DOHH2 (cell line): ENCODE measurements around the gene RNASE9.

Experiments used
- H3F3A ChIP-seq: fragments of 200-600 bp; sonication (generic), shearing (Covaris generic); 2 replicates; pipeline ENCODE4 v1.6.0; 2016; ENCODE audit warnings: antibody characterized with exemption, mild to moderate bottlenecking; ENCODE audit not compliant: control insufficient read depth, insufficient read depth
- H3K27ac ChIP-seq: fragments of 200-600 bp; sonication (generic); 2 replicates; pipeline ENCODE4 v1.5.1; 2014; ENCODE audit warnings: low read depth, mild to moderate bottlenecking, low read length, moderate library complexity
- H3K27me3 ChIP-seq: fragments of 200-600 bp; sonication (generic); 2 replicates; pipeline ENCODE4 v1.6.1; 2014; ENCODE audit warnings: mild to moderate bottlenecking, low read length, mixed read lengths; ENCODE audit not compliant: control insufficient read depth
- H3K36me3 ChIP-seq: fragments of 200-600 bp; sonication (generic); 2 replicates; pipeline ENCODE4 v1.6.1; 2014; ENCODE audit warnings: mild to moderate bottlenecking, low read length, moderate library complexity, mixed read lengths; ENCODE audit not compliant: control insufficient read depth
- H3K4me1 ChIP-seq: fragments of 200-600 bp; sonication (generic); 2 replicates; pipeline ENCODE4 v1.6.1; 2014; ENCODE audit warnings: mild to moderate bottlenecking, low read length, mixed read lengths; ENCODE audit not compliant: control insufficient read depth
- H3K4me2 ChIP-seq: fragments of 200-600 bp; sonication (generic); 2 replicates; pipeline ENCODE4 v1.6.0; 2014; ENCODE audit warnings: mild to moderate bottlenecking, low read length, moderate library complexity
- H3K4me3 ChIP-seq: fragments of 200-600 bp; sonication (generic); 2 replicates; pipeline ENCODE4 v1.5.1; 2014; ENCODE audit warnings: mild to moderate bottlenecking, low read length, mixed read lengths
- H3K79me2 ChIP-seq: fragments of 200-600 bp; sonication (generic); 2 replicates; pipeline ENCODE4 v1.6.1; 2014; ENCODE audit warnings: mild to moderate bottlenecking, low read length, mixed read lengths; ENCODE audit not compliant: control insufficient read depth
- H3K9me2 ChIP-seq: fragments of 200-600 bp; sonication (generic); replicated peaks from 2 replicates; pipeline ENCODE4 v1.6.1; 2014; ENCODE audit warnings: mild to moderate bottlenecking, low read length, mixed read lengths; ENCODE audit not compliant: control insufficient read depth
- H3K9me3 ChIP-seq: fragments of 200-600 bp; sonication (generic); 2 replicates; pipeline ENCODE4 v1.6.1; 2014; ENCODE audit warnings: antibody characterized with exemption, low read length, mixed read lengths; ENCODE audit not compliant: control insufficient read depth, insufficient read depth
- H4K20me1 ChIP-seq: fragments of 200-600 bp; sonication (generic); 2 replicates; pipeline ENCODE4 v1.6.0; 2014; ENCODE audit warnings: low read depth, mild to moderate bottlenecking, antibody characterized with exemption, low read length, moderate library complexity; ENCODE audit not compliant: control insufficient read depth, insufficient read depth
- EZH2phosphoT487 ChIP-seq: fragments of 200-600 bp; sonication (generic); IDR thresholded peaks from 2 replicates; pipeline ENCODE4 v1.6.1; 2017; ENCODE audit warnings: borderline replicate concordance, mild to moderate bottlenecking, antibody characterized with exemption, low read length, moderate library complexity, mixed read lengths
- TF ChIP-seq, protein P1 (sequence below): fragments of 200-600 bp; sonication (generic); IDR thresholded peaks from one replicate; pipeline ENCODE4 v1.5.1; 2014; ENCODE audit warnings: antibody characterized with exemption, mild to moderate bottlenecking, low read depth, low read length; ENCODE audit not compliant: poor library complexity, severe bottlenecking

Gene RNASE9

DNA sequence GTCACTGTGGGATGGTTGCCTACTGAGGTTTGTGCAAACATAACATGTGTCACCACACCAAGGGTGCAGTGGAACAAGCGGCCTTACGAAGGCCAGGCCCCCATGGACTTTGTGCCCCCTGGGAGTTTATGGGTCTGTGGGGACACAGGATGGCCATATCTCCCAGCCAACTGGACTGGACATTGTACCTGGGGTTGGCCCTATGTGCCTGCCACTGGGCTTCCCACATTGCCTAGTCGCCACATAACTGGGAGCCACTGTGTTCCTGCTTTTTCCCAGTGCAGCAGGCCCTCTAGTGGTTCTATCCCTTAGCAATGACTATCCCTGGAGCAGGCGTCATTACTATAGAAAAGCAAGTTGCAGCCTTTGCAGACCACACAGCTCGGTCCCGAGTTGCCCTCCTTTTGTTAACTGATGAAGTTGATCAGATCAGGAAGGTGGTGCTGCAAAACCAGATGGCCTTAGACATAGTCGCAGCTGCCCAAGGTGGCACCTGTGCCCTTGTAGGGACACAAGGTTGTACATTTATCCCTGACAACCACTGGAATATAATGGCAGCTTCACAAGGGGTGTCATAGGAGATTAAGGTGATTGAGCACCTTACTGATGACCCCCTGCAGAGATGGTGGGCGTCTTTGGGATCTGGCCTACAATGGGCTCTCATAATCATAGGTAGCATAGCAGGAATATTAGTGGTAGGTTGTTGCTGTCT lies 45.5 kb upstream of the RNASE9 start:
- no peak overlapping the region for H3K4me2 ChIP-seq
- H3K27ac ChIP-seq = no peak overlapping the region
- no peak for TF ChIP-seq EZH2phosphoT487
- TF ChIP-seq, protein P1, sequence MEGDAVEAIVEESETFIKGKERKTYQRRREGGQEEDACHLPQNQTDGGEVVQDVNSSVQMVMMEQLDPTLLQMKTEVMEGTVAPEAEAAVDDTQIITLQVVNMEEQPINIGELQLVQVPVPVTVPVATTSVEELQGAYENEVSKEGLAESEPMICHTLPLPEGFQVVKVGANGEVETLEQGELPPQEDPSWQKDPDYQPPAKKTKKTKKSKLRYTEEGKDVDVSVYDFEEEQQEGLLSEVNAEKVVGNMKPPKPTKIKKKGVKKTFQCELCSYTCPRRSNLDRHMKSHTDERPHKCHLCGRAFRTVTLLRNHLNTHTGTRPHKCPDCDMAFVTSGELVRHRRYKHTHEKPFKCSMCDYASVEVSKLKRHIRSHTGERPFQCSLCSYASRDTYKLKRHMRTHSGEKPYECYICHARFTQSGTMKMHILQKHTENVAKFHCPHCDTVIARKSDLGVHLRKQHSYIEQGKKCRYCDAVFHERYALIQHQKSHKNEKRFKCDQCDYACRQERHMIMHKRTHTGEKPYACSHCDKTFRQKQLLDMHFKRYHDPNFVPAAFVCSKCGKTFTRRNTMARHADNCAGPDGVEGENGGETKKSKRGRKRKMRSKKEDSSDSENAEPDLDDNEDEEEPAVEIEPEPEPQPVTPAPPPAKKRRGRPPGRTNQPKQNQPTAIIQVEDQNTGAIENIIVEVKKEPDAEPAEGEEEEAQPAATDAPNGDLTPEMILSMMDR = peak; percentile 49
- H3K4me1 ChIP-seq = peaks cover 20% of the 10 kb centered on the region
- H3K4me3 ChIP-seq = no peak overlapping the region
- no peaks in the 10 kb centered on the region for H3K36me3 ChIP-seq
- H3K27me3 ChIP-seq = peaks cover 21% of the 10 kb centered on the region
- H4K20me1 ChIP-seq = no peaks in the 10 kb centered on the region
- no peaks in the 10 kb centered on the region for H3K9me2 ChIP-seq
- no peaks in the 10 kb centered on the region for H3K79me2 ChIP-seq
- H3F3A ChIP-seq = peaks cover 1% of the 10 kb centered on the region; the same call in 1 of the 2 replicates
- H3K9me3 ChIP-seq = no peaks in the 10 kb centered on the region

DNA sequence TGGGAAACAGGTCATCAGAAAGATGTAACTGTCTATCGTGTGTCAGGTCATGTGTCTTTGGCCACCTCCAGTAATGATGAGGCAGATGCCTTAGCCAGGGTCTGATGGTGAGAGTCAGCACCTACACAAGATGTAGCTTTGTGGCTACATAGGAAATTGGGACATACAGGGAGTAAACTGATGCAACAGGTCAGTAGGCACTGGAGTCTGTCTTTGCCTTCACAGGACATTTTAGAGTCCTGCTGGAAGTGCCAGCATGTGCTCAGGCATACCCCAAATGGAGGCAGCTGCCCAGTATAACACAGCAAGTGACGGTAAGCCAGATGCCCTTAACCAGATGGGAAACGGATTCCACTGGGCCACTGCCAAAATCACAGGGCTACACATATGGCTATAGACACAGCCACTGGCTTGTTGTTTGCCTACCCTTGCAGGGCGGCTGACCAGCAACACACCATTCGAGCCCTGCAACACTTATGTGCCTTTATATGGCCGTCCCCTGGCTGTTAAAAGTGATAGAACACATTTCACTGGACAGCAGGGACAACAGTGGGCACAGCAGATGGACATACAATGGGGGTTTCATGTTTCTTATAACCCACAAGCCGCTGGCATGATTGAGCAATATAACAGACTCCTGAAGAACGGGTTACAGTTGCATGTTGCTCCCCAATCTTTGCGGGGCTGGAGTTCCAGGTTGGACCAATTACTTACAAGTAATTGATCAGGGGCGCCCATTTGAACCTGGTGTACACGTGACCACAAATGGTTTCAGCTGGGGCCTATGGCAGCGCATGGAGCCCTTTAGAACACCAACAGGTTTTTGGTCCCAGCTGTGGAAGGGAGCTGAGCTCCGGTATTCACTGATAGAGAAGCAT lies 43.2 kb upstream of the RNASE9 start:
- H3K79me2 ChIP-seq = no peaks in the 10 kb centered on the region
- H3K4me3 ChIP-seq = no peak overlapping the region
- no peaks in the 10 kb centered on the region for H3K9me3 ChIP-seq
- no peak for TF ChIP-seq EZH2phosphoT487
- H3F3A ChIP-seq = no peaks in the 10 kb centered on the region
- no peak overlapping the region for H3K4me2 ChIP-seq
- H4K20me1 ChIP-seq = no peaks in the 10 kb centered on the region
- no peaks in the 10 kb centered on the region for H3K9me2 ChIP-seq
- peaks cover 9% of the 10 kb centered on the region; the same call in 1 of the 2 replicates for H3K27me3 ChIP-seq
- no peak overlapping the region for H3K27ac ChIP-seq
- no peaks in the 10 kb centered on the region for H3K36me3 ChIP-seq
- H3K4me1 ChIP-seq = peaks cover 6% of the 10 kb centered on the region

DNA sequence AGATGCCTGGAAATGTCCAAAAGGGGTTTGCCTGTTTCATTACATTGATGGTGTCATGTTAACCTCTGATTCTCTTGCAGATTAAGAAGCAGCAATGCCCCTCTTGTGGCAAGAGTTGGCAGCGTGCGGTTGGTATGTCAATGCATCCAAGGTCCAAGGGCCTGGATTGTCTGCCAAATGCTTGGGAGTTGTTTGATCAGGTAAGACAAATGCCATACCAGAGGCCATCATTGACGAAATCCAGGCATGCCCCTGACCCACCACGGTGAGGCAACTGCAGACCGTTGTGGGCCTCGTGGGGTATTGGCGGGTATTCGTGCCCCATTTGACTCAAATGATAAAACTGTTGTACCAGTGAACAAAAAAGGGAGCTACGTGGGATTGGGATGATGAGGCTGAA lies 41.7 kb upstream of the RNASE9 start:
- no peaks in the 10 kb centered on the region for H3F3A ChIP-seq
- H3K9me2 ChIP-seq = no peaks in the 10 kb centered on the region
- no peaks in the 10 kb centered on the region for H3K79me2 ChIP-seq
- H3K27me3 ChIP-seq = peaks cover 4% of the 10 kb centered on the region; the same call in 1 of the 2 replicates
- TF ChIP-seq, protein P1 = no peak
- TF ChIP-seq EZH2phosphoT487 = no peak
- no peaks in the 10 kb centered on the region for H3K9me3 ChIP-seq
- no peaks in the 10 kb centered on the region for H4K20me1 ChIP-seq
- H3K4me2 ChIP-seq = no peak overlapping the region
- no peak overlapping the region for H3K27ac ChIP-seq
- no peak overlapping the region for H3K4me3 ChIP-seq
- H3K4me1 ChIP-seq = no peaks in the 10 kb centered on the region
- no peaks in the 10 kb centered on the region for H3K36me3 ChIP-seq
